ENCODE measurements around the gene PLA2G4C.

Gene PLA2G4C

GRCh38 chr19:48110350-48110966 is at the start of gene PLA2G4C:
PLA2G4C (minus strand) TSS chr19:48110817; CDS start chr19:48106529, 4,288 bp downstream.
- peak; percentile 79 for DNase-seq

GRCh38 chr19:48158210-48158790 is 47.7 kb upstream of the PLA2G4C start:
- DNase-seq: no peak

- no peak for DNase-seq
These were observed 43.4 kb upstream of the PLA2G4C start for GRCh38 chr19:48154003-48154402.

GRCh38 chr19:48152551-48152950 is 41.9 kb upstream of the PLA2G4C start:
- peak; percentile 65 for DNase-seq

- no peak for DNase-seq
These were observed 38.8 kb upstream of the PLA2G4C start for GRCh38 chr19:48149430-48149829.

GRCh38 chr19:48148576-48148975 is 38.0 kb upstream of the PLA2G4C start:
- DNase-seq: no peak

GRCh38 chr19:48147597-48148175 is 37.1 kb upstream of the PLA2G4C start:
- DNase-seq: no peak

- no peak for DNase-seq
These were observed 28.4 kb upstream of the PLA2G4C start for GRCh38 chr19:48139053-48139452.

GRCh38 chr19:48137411-48137810 is 26.8 kb upstream of the PLA2G4C start:
- no peak for DNase-seq

GRCh38 chr19:48136547-48136946 is 25.9 kb upstream of the PLA2G4C start:
- no peak for DNase-seq

GRCh38 chr19:48135411-48135810 is 24.8 kb upstream of the PLA2G4C start:
- DNase-seq: peak; percentile 4

GRCh38 chr19:48133094-48133493 is 22.5 kb upstream of the PLA2G4C start:
- DNase-seq: no peak

- DNase-seq: no peak
These were observed 16.9 kb upstream of the PLA2G4C start for GRCh38 chr19:48127561-48127960.

GRCh38 chr19:48123907-48124651 is 13.5 kb upstream of the PLA2G4C start:
- DNase-seq: no peak

- DNase-seq: no peak
These were observed 11.8 kb upstream of the PLA2G4C start for GRCh38 chr19:48122421-48122820.

GRCh38 chr19:48121909-48122371 is 11.3 kb upstream of the PLA2G4C start:
- DNase-seq: no peak

GRCh38 chr19:48121066-48121465 is 10.4 kb upstream of the PLA2G4C start:
- no peak for DNase-seq

- DNase-seq: no peak
These were observed 9.9 kb upstream of the PLA2G4C start for GRCh38 chr19:48120505-48120904.

GRCh38 chr19:48118131-48118517 is 7.5 kb upstream of the PLA2G4C start:
- DNase-seq: no peak

- no peak for DNase-seq
These were observed 7.0 kb upstream of the PLA2G4C start for GRCh38 chr19:48117515-48118130.

- DNase-seq: no peak
These were observed 2.7 kb upstream of the PLA2G4C start for GRCh38 chr19:48113190-48113917.

- DNase-seq: no peak
These were observed 663 bp upstream of the PLA2G4C start for GRCh38 chr19:48111280-48111679.
